ENCODE measurements around the gene PLA2G4E.

DNA sequence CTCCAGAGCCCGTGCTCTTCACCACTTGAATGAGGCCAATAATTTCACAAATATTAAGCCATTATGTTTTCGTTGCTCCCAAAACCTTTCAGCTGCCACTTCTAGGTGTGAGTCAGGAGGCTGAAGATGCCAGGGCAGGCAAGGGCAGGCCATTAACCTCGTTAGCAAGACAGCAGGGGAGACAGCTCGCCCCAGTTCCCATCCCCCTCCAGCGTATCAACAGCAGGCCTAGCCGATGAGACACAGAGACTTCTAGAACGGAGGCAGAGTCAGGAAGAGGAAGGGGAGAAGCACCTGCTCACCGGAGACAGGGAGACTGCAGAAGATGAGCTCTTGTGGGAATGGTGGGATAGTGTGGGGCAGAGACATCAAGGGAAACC is 28.0 kb upstream of the PLA2G4E start:
- TF ChIP-seq, protein P1, sequence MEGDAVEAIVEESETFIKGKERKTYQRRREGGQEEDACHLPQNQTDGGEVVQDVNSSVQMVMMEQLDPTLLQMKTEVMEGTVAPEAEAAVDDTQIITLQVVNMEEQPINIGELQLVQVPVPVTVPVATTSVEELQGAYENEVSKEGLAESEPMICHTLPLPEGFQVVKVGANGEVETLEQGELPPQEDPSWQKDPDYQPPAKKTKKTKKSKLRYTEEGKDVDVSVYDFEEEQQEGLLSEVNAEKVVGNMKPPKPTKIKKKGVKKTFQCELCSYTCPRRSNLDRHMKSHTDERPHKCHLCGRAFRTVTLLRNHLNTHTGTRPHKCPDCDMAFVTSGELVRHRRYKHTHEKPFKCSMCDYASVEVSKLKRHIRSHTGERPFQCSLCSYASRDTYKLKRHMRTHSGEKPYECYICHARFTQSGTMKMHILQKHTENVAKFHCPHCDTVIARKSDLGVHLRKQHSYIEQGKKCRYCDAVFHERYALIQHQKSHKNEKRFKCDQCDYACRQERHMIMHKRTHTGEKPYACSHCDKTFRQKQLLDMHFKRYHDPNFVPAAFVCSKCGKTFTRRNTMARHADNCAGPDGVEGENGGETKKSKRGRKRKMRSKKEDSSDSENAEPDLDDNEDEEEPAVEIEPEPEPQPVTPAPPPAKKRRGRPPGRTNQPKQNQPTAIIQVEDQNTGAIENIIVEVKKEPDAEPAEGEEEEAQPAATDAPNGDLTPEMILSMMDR (IDR thresholded peaks at IDR 0.05), result no peak
- TF ChIP-seq EP300 (IDR thresholded peaks at IDR 0.05), result no peak
